ENCODE data around the gene EVA1A. TPM values are rescaled to one million over a fixed set of nuclear protein-coding genes. Genes with fewer than 3 reads are reported as not detected.
"Not testable (repeated sequence)": the region's sequence is repeated elsewhere in the genome, so short reads cannot be mapped to it uniquely, and the experiment has no call there.

Gene EVA1A
- total RNA-seq, 2 donors from 2014 or later, result 1.2 to 1.8 TPM

DNA sequence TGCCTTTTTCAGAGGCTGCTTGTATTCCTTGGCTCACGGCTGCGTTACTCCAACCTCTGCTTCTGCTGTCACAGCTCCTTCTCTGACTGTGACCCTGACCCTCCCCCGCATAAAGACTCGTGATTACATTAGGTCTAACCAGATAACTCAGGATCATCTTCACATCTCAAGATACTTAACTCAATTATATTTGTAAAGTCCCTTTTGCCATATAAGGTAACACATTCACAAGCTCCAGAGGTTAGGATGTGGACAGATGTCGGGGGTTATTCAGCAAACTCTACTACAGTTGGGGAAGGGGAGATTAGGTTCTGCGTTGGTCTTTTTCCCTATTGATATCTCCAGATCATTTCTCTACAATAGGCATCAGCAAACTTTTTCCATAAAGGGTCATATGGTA, 76.9 kb downstream of the EVA1A start:
- Histone ChIP-seq H3K9me3 (ENCODE audit: control insufficient read depth, low read length) (peaks cover 13% of the 10 kb centered on the region), H3K27me3 (ENCODE audit: control insufficient read depth, insufficient read depth, low read length, poor library complexity, severe bottlenecking) (peaks cover 17% of the 10 kb centered on the region), H3K4me1 (ENCODE audit: control insufficient read depth, insufficient read depth, low read length) (no peaks in the 10 kb centered on the region), H3K27ac (ENCODE audit: low read depth, low read length) (no peak overlapping the region), H3K4me3 (ENCODE audit: low read length) (no peak overlapping the region), H3K36me3 (ENCODE audit: control insufficient read depth, insufficient read depth, low read length) (no peaks in the 10 kb centered on the region), H3K9ac (ENCODE audit: extremely low read depth, low read length, poor library complexity, severe bottlenecking) (no peak overlapping the region)
- no peak overlapping the region for H3K27ac Mint-ChIP-seq
- no peak overlapping the region for H3K4me3 Mint-ChIP-seq
- TF ChIP-seq, protein P1, sequence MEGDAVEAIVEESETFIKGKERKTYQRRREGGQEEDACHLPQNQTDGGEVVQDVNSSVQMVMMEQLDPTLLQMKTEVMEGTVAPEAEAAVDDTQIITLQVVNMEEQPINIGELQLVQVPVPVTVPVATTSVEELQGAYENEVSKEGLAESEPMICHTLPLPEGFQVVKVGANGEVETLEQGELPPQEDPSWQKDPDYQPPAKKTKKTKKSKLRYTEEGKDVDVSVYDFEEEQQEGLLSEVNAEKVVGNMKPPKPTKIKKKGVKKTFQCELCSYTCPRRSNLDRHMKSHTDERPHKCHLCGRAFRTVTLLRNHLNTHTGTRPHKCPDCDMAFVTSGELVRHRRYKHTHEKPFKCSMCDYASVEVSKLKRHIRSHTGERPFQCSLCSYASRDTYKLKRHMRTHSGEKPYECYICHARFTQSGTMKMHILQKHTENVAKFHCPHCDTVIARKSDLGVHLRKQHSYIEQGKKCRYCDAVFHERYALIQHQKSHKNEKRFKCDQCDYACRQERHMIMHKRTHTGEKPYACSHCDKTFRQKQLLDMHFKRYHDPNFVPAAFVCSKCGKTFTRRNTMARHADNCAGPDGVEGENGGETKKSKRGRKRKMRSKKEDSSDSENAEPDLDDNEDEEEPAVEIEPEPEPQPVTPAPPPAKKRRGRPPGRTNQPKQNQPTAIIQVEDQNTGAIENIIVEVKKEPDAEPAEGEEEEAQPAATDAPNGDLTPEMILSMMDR (conservative IDR thresholded peaks at IDR 0.05), result no peak
- H3K36me3 Mint-ChIP-seq (ENCODE audit: low read depth), result no peaks in the 10 kb centered on the region
- peaks cover 11% of the 10 kb centered on the region for H3K4me1 Mint-ChIP-seq
- peaks cover 12% of the 10 kb centered on the region for H3K9me3 Mint-ChIP-seq
- no peak for DNase-seq
- no peaks in the 10 kb centered on the region for H3K27me3 Mint-ChIP-seq (ENCODE audit: insufficient read depth)
- WGBS, 2 experiments (ENCODE audit: insufficient coverage in 1 of 2, insufficient read length in 1 of 2), result 87 to 90% methylated on average over 2 to 6 of the region's 6 CpGs

DNA sequence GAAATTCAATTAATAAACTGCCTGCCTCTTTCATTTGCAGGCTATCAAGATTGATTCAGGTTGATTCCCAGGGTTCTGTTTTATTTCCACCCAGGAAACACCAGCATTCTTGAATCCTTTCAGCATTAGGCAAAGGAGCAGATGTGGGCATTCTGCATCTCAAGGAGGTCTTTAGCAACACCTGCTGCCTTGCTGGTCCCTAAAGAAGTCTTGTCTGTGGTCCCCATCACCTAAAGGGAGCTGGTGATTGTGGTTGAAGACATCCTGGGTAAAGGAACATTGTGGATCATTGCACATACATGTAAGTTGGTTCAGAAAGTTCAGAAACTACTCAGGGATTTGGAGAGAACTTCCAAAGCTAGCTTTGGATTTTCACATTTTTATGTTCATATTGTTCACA, 78.3 kb downstream of the EVA1A start:
- Histone ChIP-seq H3K36me3 (ENCODE audit: control insufficient read depth, insufficient read depth, low read length) (no peaks in the 10 kb centered on the region), H3K9ac (ENCODE audit: extremely low read depth, low read length, poor library complexity, severe bottlenecking) (no peak overlapping the region), H3K9me3 (ENCODE audit: control insufficient read depth, low read length) (peaks cover 24% of the 10 kb centered on the region), H3K4me3 (ENCODE audit: low read length) (no peak overlapping the region), H3K27ac (ENCODE audit: low read depth, low read length) (no peak overlapping the region), H3K27me3 (ENCODE audit: control insufficient read depth, insufficient read depth, low read length, poor library complexity, severe bottlenecking) (peaks cover 9% of the 10 kb centered on the region), H3K4me1 (ENCODE audit: control insufficient read depth, insufficient read depth, low read length) (no peaks in the 10 kb centered on the region)
- Mint-ChIP-seq H3K27me3 (ENCODE audit: insufficient read depth) (no peaks in the 10 kb centered on the region), H3K4me3 (no peak overlapping the region), H3K9me3 (peaks cover 16% of the 10 kb centered on the region), H3K27ac (no peak overlapping the region), H3K4me1 (peaks cover 11% of the 10 kb centered on the region), H3K36me3 (ENCODE audit: low read depth) (no peaks in the 10 kb centered on the region)
- TF ChIP-seq, protein P1 (conservative IDR thresholded peaks at IDR 0.05), result no peak
- DNase-seq, result no peak

DNA sequence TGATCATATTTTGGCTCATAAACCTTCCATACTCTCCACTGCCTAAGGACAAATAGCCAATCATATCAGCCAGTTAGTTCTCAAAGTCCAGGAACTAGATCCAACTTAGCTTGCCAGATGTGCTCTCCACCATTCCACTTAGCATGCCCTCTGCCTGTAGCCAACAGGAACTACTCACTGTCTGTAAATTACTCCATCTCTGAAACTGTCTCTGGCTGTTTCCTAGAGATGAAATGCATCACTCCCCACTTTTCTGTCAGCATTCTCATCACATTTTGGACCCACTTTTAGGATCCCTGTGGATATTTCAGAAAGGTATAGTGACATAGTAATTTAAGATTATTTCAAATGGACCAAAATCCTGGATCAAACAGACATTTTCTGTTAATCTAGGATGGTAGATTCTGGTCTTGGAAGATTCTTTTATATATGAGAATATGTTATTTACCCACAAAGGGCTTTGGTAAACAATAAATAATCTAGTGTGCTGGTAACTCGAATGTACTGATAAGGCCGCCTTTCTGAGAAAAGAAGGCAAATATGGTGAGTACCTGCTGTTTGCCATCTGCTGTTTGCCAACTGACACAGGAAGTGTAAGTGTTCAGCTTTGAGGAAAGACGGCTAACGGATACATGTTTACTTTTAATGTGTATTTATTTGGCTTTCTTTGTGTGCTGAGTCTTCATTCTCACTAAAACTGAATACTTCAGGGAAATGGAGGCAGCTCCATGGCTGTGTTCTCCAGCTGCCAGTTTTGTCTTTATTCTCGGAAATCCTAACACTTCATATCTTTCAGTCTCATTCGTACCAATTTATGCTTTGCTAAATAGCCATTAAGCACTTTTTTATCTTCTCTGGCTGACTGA, 79.5 kb downstream of the EVA1A start:
- WGBS, 2 experiments (ENCODE audit: insufficient coverage in 1 of 2, insufficient read length in 1 of 2), result 78 to 90% methylated on average over 4 to 6 of the region's 6 CpGs
- Histone ChIP-seq H3K36me3 (ENCODE audit: control insufficient read depth, insufficient read depth, low read length) (no peaks in the 10 kb centered on the region), H3K27me3 (ENCODE audit: control insufficient read depth, insufficient read depth, low read length, poor library complexity, severe bottlenecking) (peaks cover 9% of the 10 kb centered on the region), H3K27ac (ENCODE audit: low read depth, low read length) (no peak overlapping the region), H3K4me1 (ENCODE audit: control insufficient read depth, insufficient read depth, low read length) (no peaks in the 10 kb centered on the region), H3K9me3 (ENCODE audit: control insufficient read depth, low read length) (peaks cover 17% of the 10 kb centered on the region), H3K9ac (ENCODE audit: extremely low read depth, low read length, poor library complexity, severe bottlenecking) (no peak overlapping the region), H3K4me3 (ENCODE audit: low read length) (no peak overlapping the region)
- Mint-ChIP-seq H3K27ac (no peak overlapping the region), H3K4me1 (peaks cover 19% of the 10 kb centered on the region), H3K9me3 (peaks cover 7% of the 10 kb centered on the region), H3K36me3 (ENCODE audit: low read depth) (no peaks in the 10 kb centered on the region), H3K4me3 (no peak overlapping the region), H3K27me3 (ENCODE audit: insufficient read depth) (no peaks in the 10 kb centered on the region)
- TF ChIP-seq, protein P1 (conservative IDR thresholded peaks at IDR 0.05), result peak; percentile 74
- peak; percentile 51 for DNase-seq

DNA sequence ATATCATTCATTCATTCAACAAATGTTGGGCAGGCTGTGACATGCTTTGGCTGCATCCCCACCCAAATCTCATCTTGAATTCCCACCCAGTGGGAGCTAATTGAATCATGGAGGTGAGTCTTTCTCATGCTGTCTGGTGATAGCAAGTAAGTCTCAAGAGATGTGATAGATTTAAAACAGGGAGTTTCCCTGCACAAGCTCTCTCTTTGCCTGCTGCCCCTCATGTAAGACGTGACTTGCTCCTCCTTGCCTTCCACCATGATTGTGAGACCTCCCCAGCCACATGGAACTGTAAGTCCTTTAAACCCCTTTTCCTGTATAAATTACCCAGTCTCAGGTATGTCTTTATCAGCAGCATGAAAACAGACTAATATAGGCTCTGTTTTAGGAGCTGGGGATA, 83.0 kb downstream of the EVA1A start:
- not testable (repeated sequence) for H3K27ac ChIP-seq (ENCODE audit: low read depth, low read length); H3K27me3 ChIP-seq (ENCODE audit: control insufficient read depth, insufficient read depth, low read length, poor library complexity, severe bottlenecking); DNase-seq; H3K36me3 ChIP-seq (ENCODE audit: control insufficient read depth, insufficient read depth, low read length); H3K36me3 Mint-ChIP-seq (ENCODE audit: low read depth); H3K27me3 Mint-ChIP-seq (ENCODE audit: insufficient read depth); H3K9me3 Mint-ChIP-seq; H3K4me3 Mint-ChIP-seq; H3K9ac ChIP-seq (ENCODE audit: extremely low read depth, low read length, poor library complexity, severe bottlenecking); H3K4me3 ChIP-seq (ENCODE audit: low read length); H3K27ac Mint-ChIP-seq; H3K4me1 ChIP-seq (ENCODE audit: control insufficient read depth, insufficient read depth, low read length)
- H3K4me1 Mint-ChIP-seq, result peaks cover 11% of the 10 kb centered on the region
- H3K9me3 ChIP-seq (ENCODE audit: control insufficient read depth, low read length), result peaks cover 13% of the 10 kb centered on the region
- WGBS, 2 experiments (ENCODE audit: insufficient coverage in 1 of 2, insufficient read length in 1 of 2), result 80 to 94% methylated on average over 1 of the region's 1 CpG
